Activated CD4-positive, alpha-beta memory T cell treated with anti-CD3 and anti-CD28 coated beads for 36 hours (primary cell): ENCODE data around the gene FYN. TPM values are rescaled to one million over a fixed set of nuclear protein-coding genes. Genes with fewer than 3 reads are reported as not detected.

Experiments
- CTCF ChIA-PET: fragments of 350-600 bp; sonication (Branson Sonifier 250); formaldehyde crosslinking; loops from one replicate; lab custom pipeline; 2021; ENCODE audit warnings: antibody characterized with exemption, inconsistent platforms; lab: Charles Lee
- POLR2A ChIA-PET: fragments of 350-600 bp; sonication (Branson Sonifier 250); formaldehyde crosslinking; loops from one replicate; lab custom pipeline; 2021; ENCODE audit warnings: antibody characterized with exemption; lab: Charles Lee
- DNase-seq: peaks from one replicate; pipeline ENCODE4 v3.0.0-alpha.2; 2020
- H3K27ac Mint-ChIP-seq: one replicate; pipeline ENCODE4 v1.8.0; 2021; ENCODE audit warnings: mixed read lengths
- H3K27me3 Mint-ChIP-seq: one replicate; pipeline ENCODE4 v1.8.0; 2021; ENCODE audit warnings: mixed read lengths
- H3K36me3 Mint-ChIP-seq: one replicate; pipeline ENCODE4 v1.8.0; 2021; ENCODE audit warnings: mixed read lengths
- H3K4me1 Mint-ChIP-seq: one replicate; pipeline ENCODE4 v1.8.0; 2021; ENCODE audit warnings: low read depth, mixed read lengths
- H3K4me3 Mint-ChIP-seq: one replicate; pipeline ENCODE4 v1.8.0; 2021; ENCODE audit warnings: mild to moderate bottlenecking, mixed read lengths
- H3K9me3 Mint-ChIP-seq: one replicate; pipeline ENCODE4 v1.8.0; 2021; ENCODE audit warnings: mixed read lengths
- intact Hi-C: fragments of 100-400 bp; cut with micrococcal nuclease; formaldehyde crosslinking; loops from one replicate; pipeline ENCODE4 v1.15.1; 2023
- total RNA-seq, 2 experiments: library from RNA; stranded (reverse); gene quantifications; one replicate each; pipeline ENCODE4 v1.2.3, GENCODE V29; 2021

The FYN gene
- total RNA-seq, 2 experiments from 2014 or later: 353 to 365 TPM

- Mint-ChIP-seq H3K4me1 (peaks cover 3% of the 10 kb centered on the region), H3K27me3 (no peaks in the 10 kb centered on the region), H3K36me3 (peaks cover 47% of the 10 kb centered on the region), H3K9me3 (no peaks in the 10 kb centered on the region), H3K27ac (peak overlapping the region; percentile 51), H3K4me3 (no peak overlapping the region)
- DNase-seq: no peak
- intact Hi-C loops: no loop called here
- POLR2A ChIA-PET: no interaction called here
- CTCF ChIA-PET: no interaction called here
Measured at GRCh38 chr6:111662794-111663593, 210.3 kb downstream of the FYN start.

DNA sequence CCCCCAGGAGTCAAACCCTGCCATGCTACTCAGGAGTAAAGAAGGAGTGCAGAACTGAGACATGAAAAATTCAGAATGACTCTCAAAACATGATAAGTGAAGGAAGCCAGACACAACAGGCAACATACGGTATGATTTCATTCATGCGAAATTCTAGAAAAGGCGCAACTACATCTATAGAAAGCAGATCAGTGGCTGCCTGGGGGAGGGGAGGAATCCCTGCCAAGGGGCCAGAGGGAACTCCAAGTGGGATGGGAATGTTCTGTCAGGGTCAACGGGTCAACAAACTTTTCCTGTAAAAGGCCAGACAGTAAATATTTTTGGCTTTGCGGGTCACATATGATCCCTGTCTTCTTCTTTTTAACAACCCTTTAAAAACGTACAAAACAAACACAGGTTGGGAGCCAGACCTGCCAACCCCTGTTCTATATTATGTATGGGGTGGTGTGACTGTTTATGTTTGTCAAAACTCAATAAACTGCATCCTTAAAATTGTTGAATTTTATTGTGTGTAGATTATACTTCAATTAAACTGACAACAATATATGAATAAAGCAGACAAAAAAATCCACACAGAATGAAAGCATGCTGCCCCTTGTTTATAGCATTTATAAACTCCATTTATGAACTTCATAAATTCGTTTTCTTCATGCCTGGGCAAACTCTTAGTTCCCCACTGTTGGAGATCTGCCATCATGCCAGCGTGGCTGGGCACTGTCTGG, 211.0 kb downstream of the FYN start:
- Mint-ChIP-seq H3K27ac (peak overlapping the region; percentile 38), H3K36me3 (peaks cover 40% of the 10 kb centered on the region), H3K4me1 (peaks cover 3% of the 10 kb centered on the region), H3K4me3 (no peak overlapping the region), H3K27me3 (no peaks in the 10 kb centered on the region), H3K9me3 (no peaks in the 10 kb centered on the region)
- CTCF ChIA-PET: no interaction called here
- no peak for DNase-seq
- intact Hi-C loops: no loop called here
- POLR2A ChIA-PET: no interaction called here

- no peak for DNase-seq
- POLR2A ChIA-PET: no interaction called here
- Mint-ChIP-seq H3K4me1 (peaks cover 3% of the 10 kb centered on the region), H3K4me3 (no peak overlapping the region), H3K9me3 (no peaks in the 10 kb centered on the region), H3K36me3 (peaks cover 35% of the 10 kb centered on the region), H3K27ac (peak overlapping the region; percentile 38), H3K27me3 (no peaks in the 10 kb centered on the region)
- CTCF ChIA-PET: no interaction called here
- intact Hi-C loops: no loop called here
Measured at GRCh38 chr6:111661541-111662061, 211.7 kb downstream of the FYN start.

DNA sequence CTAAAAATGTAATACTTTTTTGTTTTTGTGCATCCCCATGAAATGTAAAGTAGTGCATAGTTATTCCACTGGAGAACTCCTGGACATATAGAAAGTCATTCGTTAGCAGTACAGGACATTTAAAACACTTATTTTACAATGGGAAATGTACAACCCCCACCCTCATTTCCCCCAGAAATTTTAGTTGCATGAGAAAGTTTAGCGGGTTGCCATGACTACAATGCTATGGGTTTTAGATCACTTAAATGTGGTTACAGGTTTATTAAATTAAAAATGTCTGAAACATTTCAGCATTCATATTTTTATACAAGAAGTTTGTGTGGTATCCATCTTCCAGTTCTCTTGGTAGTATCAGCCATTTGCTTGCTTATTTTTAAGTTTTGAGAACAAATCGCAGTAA, 212.7 kb downstream of the FYN start:
- Mint-ChIP-seq H3K36me3 (peaks cover 39% of the 10 kb centered on the region), H3K27me3 (no peaks in the 10 kb centered on the region), H3K4me3 (no peak overlapping the region), H3K9me3 (no peaks in the 10 kb centered on the region), H3K27ac (no peak overlapping the region), H3K4me1 (peaks cover 3% of the 10 kb centered on the region)
- no peak for DNase-seq
- intact Hi-C loops: no loop called here
- ChIA-PET CTCF (interaction anchor here (0.5 kb wide), 1 partner anchor 383 kb away, joined by 3 read pairs; no protein-coding TSS in a partner anchor), POLR2A (no interaction called here)

DNA sequence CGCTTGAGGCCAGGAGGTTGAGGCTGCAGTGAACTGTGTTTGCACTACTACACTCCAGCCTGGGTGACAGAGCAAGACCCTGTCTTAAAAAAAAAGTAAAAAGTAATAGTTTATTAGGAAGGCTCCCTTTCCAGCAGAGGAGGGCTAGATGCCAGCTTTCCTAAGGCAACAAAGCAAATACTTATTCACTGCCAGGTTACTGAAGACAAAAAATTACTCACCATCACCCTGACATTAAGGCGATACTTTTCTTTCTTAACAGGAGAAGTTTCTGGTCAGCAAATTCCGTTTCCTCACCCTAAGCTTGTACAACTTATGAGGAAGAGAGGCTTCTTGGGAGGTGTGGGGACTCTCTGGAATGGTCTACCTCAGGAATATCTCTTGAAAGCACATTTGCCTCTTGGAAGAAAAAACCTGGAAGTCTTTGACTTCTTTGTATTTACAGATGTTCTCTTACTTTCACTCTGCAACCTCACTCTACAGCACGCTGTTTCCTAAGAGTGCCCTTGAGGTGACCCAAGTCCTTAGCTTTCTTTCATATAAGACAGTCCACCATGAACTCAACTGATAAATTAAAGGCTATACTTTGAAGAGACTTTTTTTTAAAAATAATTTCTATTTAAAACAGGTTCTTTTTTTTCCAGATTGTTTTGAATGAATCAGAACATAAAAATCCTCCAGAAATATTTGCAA, 214.6 kb downstream of the FYN start:
- ChIA-PET CTCF (no interaction called here), POLR2A (no interaction called here)
- peaks cover 28% of the 10 kb centered on the region for H3K36me3 Mint-ChIP-seq
- H3K27me3 Mint-ChIP-seq: no peaks in the 10 kb centered on the region
- intact Hi-C loops: no loop called here
- no peaks in the 10 kb centered on the region for H3K9me3 Mint-ChIP-seq
- DNase-seq: no peak
- H3K4me1 Mint-ChIP-seq: no peaks in the 10 kb centered on the region
- no peak overlapping the region for H3K4me3 Mint-ChIP-seq
- H3K27ac Mint-ChIP-seq: no peak overlapping the region

- H3K4me1 Mint-ChIP-seq: no peaks in the 10 kb centered on the region
- H3K9me3 Mint-ChIP-seq: no peaks in the 10 kb centered on the region
- no peak overlapping the region for H3K27ac Mint-ChIP-seq
- peaks cover 24% of the 10 kb centered on the region for H3K36me3 Mint-ChIP-seq
- intact Hi-C loops: no loop called here
- H3K4me3 Mint-ChIP-seq: no peak overlapping the region
- DNase-seq: no peak
- no peaks in the 10 kb centered on the region for H3K27me3 Mint-ChIP-seq
- POLR2A ChIA-PET: no interaction called here
- CTCF ChIA-PET: interaction anchor here (0.6 kb wide), 1 partner anchor 335 kb away, joined by 4 read pairs; no protein-coding TSS in a partner anchor
Measured at GRCh38 chr6:111657146-111657545, 216.1 kb downstream of the FYN start.

GRCh38 chr6:111653979-111654378, 219.3 kb downstream of the FYN start:
- Mint-ChIP-seq H3K36me3 (peaks cover 12% of the 10 kb centered on the region), H3K9me3 (no peaks in the 10 kb centered on the region), H3K4me1 (no peaks in the 10 kb centered on the region), H3K27ac (no peak overlapping the region), H3K4me3 (no peak overlapping the region), H3K27me3 (no peaks in the 10 kb centered on the region)
- ChIA-PET CTCF (no interaction called here), POLR2A (no interaction called here)
- no peak for DNase-seq
- intact Hi-C loops: no loop called here

GRCh38 chr6:111653434-111653833, 219.8 kb downstream of the FYN start:
- peaks cover 12% of the 10 kb centered on the region for H3K36me3 Mint-ChIP-seq
- H3K4me3 Mint-ChIP-seq: no peak overlapping the region

DNA sequence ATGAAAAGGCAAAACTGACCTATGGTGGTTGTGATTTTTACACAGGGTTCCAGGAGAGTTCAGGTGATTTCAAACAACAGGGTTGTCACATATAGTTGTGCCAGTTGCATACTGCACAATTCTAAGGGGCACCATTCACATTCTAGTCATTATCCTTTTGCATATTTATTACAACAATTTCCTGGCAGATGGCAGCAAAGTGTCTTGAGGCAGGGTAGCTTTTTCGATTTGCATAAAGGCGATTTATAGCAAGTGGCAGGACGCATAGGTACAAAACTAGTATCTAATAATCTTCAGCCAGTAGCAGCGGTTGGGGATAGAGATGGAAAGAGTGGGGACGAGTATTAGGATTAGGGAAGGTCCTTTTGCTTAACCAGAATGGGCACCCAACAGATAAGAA, 221.1 kb downstream of the FYN start:
- no peak for DNase-seq
- ChIA-PET POLR2A (no interaction called here), CTCF (interaction anchor here (3.2 kb wide), 1 partner anchor 393 kb away, joined by 12 read pairs; a partner anchor contains a TSS)
- H3K4me1 Mint-ChIP-seq: no peaks in the 10 kb centered on the region
- no peak overlapping the region for H3K27ac Mint-ChIP-seq
- no peaks in the 10 kb centered on the region for H3K9me3 Mint-ChIP-seq
- no peak overlapping the region for H3K4me3 Mint-ChIP-seq
- peaks cover 12% of the 10 kb centered on the region for H3K36me3 Mint-ChIP-seq
- intact Hi-C loops: no loop called here
- H3K27me3 Mint-ChIP-seq: no peaks in the 10 kb centered on the region

More at GRCh38 chr6:111653434-111653833, 219.8 kb downstream of the FYN start:
- no peak for DNase-seq
- no peaks in the 10 kb centered on the region for H3K4me1 Mint-ChIP-seq
- no peaks in the 10 kb centered on the region for H3K9me3 Mint-ChIP-seq
- H3K27me3 Mint-ChIP-seq: no peaks in the 10 kb centered on the region
- CTCF ChIA-PET: interaction anchor here (3.2 kb wide), 1 partner anchor 394 kb away, joined by 12 read pairs; a partner anchor contains a TSS
- intact Hi-C loops: no loop called here
- H3K27ac Mint-ChIP-seq: no peak overlapping the region
- POLR2A ChIA-PET: no interaction called here

- H3K4me1 Mint-ChIP-seq: no peaks in the 10 kb centered on the region
- no peak for DNase-seq
- CTCF ChIA-PET: interaction anchor here (1.0 to 3.2 kb wide), 2 partner anchors 9 to 392 kb away, joined by 3 to 12 read pairs; a partner anchor contains a TSS
- no peak overlapping the region for H3K27ac Mint-ChIP-seq
- H3K4me3 Mint-ChIP-seq: no peak overlapping the region
- POLR2A ChIA-PET: no interaction called here
- no peaks in the 10 kb centered on the region for H3K27me3 Mint-ChIP-seq
- H3K9me3 Mint-ChIP-seq: no peaks in the 10 kb centered on the region
- H3K36me3 Mint-ChIP-seq: peaks cover 11% of the 10 kb centered on the region
- intact Hi-C loops: no loop called here
Measured at GRCh38 chr6:111651185-111652034, 221.8 kb downstream of the FYN start.

DNA sequence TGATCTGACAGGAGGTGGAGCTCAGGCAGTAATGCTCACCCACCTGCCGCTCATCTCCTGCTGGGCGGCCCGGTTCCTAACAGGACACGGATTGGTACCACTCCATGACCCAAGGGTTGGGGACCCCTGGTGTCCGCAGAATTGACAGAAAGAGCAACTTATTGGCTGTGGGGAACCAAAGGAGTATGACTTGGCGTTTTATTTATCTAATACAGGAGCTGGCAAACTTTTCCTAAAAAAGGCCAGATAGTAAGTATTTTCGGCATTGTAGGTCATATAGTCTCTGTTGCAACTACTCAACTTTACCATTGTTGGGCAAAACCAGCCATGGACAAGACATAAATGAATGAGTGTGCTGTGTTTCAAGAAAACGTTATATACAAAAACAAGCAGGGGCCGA, 223.2 kb downstream of the FYN start:
- Mint-ChIP-seq H3K4me3 (no peak overlapping the region), H3K27me3 (no peaks in the 10 kb centered on the region), H3K36me3 (peaks cover 10% of the 10 kb centered on the region), H3K27ac (no peak overlapping the region), H3K4me1 (no peaks in the 10 kb centered on the region), H3K9me3 (no peaks in the 10 kb centered on the region)
- intact Hi-C loops: no loop called here
- no peak for DNase-seq
- ChIA-PET CTCF (interaction anchor here (0.7 kb wide), 1 partner anchor 393 kb away, joined by 3 read pairs; no protein-coding TSS in a partner anchor), POLR2A (no interaction called here)
